Measurements from ENCODE around the gene UNCX.
"Not testable (repeated sequence)": the region's sequence is repeated elsewhere in the genome, so short reads cannot be mapped to it uniquely, and the experiment has no call there.

The UNCX gene

GRCh38 chr7:1259621-1260243, 27.1 kb downstream of the UNCX start:
- peak; percentile 11 for DNase-seq

- no peak for DNase-seq
Measured at GRCh38 chr7:1260244-1260635, 27.6 kb downstream of the UNCX start.

GRCh38 chr7:1261036-1261435, 28.4 kb downstream of the UNCX start:
- DNase-seq = not testable (repeated sequence)

GRCh38 chr7:1262441-1262840, 29.8 kb downstream of the UNCX start:
- DNase-seq = no peak

GRCh38 chr7:1263391-1263951, 30.8 kb downstream of the UNCX start:
- no peak for DNase-seq

GRCh38 chr7:1264345-1265280, 31.9 kb downstream of the UNCX start:
- DNase-seq = no peak

- DNase-seq = no peak
Measured at GRCh38 chr7:1267016-1267900, 34.6 kb downstream of the UNCX start.

GRCh38 chr7:1268076-1268815, 35.6 kb downstream of the UNCX start:
- no peak for DNase-seq

GRCh38 chr7:1268866-1269265, 36.2 kb downstream of the UNCX start:
- no peak for DNase-seq

GRCh38 chr7:1269336-1269890, 36.7 kb downstream of the UNCX start:
- DNase-seq = no peak

GRCh38 chr7:1270181-1270580, 37.5 kb downstream of the UNCX start:
- DNase-seq = no peak

- DNase-seq = no peak
Measured at GRCh38 chr7:1271046-1271445, 38.4 kb downstream of the UNCX start.

GRCh38 chr7:1271656-1272055, 39.0 kb downstream of the UNCX start:
- DNase-seq = no peak

GRCh38 chr7:1272136-1272535, 39.5 kb downstream of the UNCX start:
- not testable (repeated sequence) for DNase-seq

- DNase-seq = no peak
Measured at GRCh38 chr7:1274121-1274875, 41.6 kb downstream of the UNCX start.

- no peak for DNase-seq
Measured at GRCh38 chr7:1274876-1275375, 42.3 kb downstream of the UNCX start.

- no peak for DNase-seq
Measured at GRCh38 chr7:1275451-1276381, 43.0 kb downstream of the UNCX start.

GRCh38 chr7:1276626-1277175, 44.0 kb downstream of the UNCX start:
- DNase-seq = no peak

- DNase-seq = no peak
Measured at GRCh38 chr7:1278543-1278942, 45.9 kb downstream of the UNCX start.
